Medulla oblongata (tissue), 1 donor: Measurements from ENCODE around the gene GTF3C5.
A peak's percentile ranks its signal among the peaks of the same experiment; 100 is the strongest.
"Not testable (repeated sequence)": the region's sequence is repeated elsewhere in the genome, so short reads cannot be mapped to it uniquely, and the experiment has no call there.

Experiments
- DNase-seq: peaks from one replicate; pipeline ENCODE4 v3.0.0-alpha.2; 2015; ENCODE audit errors: extremely low spot score

The GTF3C5 gene

GRCh38 chr9:133089271-133089671 lies 58.5 kb downstream of the GTF3C5 start:
- DNase-seq: no peak

- no peak for DNase-seq
These were observed 59.4 kb downstream of the GTF3C5 start for GRCh38 chr9:133090187-133090586.

GRCh38 chr9:133090752-133091385 lies 60.1 kb downstream of the GTF3C5 start:
- DNase-seq: no peak

GRCh38 chr9:133094351-133094750 lies 63.6 kb downstream of the GTF3C5 start:
- DNase-seq: not testable (repeated sequence)

GRCh38 chr9:133094842-133095393 lies 64.1 kb downstream of the GTF3C5 start:
- no peak for DNase-seq

GRCh38 chr9:133098104-133098754 lies 67.4 kb downstream of the GTF3C5 start:
- DNase-seq: no peak

GRCh38 chr9:133098871-133099270 lies 68.1 kb downstream of the GTF3C5 start:
- no peak for DNase-seq

- DNase-seq: no peak
These were observed 69.1 kb downstream of the GTF3C5 start for GRCh38 chr9:133099726-133100505.

GRCh38 chr9:133100506-133101355 lies 69.9 kb downstream of the GTF3C5 start:
- DNase-seq: no peak

GRCh38 chr9:133101356-133102189 lies 70.8 kb downstream of the GTF3C5 start:
- no peak for DNase-seq

GRCh38 chr9:133102190-133103021 lies 71.6 kb downstream of the GTF3C5 start:
- DNase-seq: no peak

GRCh38 chr9:133103183-133103986 lies 72.6 kb downstream of the GTF3C5 start:
- DNase-seq: peak; percentile 83

GRCh38 chr9:133103987-133104505 lies 73.2 kb downstream of the GTF3C5 start:
- no peak for DNase-seq

- DNase-seq: no peak
These were observed 74.1 kb downstream of the GTF3C5 start for GRCh38 chr9:133104718-133105460.

- DNase-seq: no peak
These were observed 74.6 kb downstream of the GTF3C5 start for GRCh38 chr9:133105461-133105770.

- DNase-seq: no peak
These were observed 75.9 kb downstream of the GTF3C5 start for GRCh38 chr9:133106511-133107244.

- DNase-seq: no peak
These were observed 76.5 kb downstream of the GTF3C5 start for GRCh38 chr9:133107245-133107722.
